MM.1S (cell line): Measurements from ENCODE around the gene UACA.

Experiments used
- DNase-seq: peaks from one replicate; pipeline ENCODE4 v3.0.0-alpha.2; 2015
- H2AFZ ChIP-seq: fragments of 300-600 bp; sonication (generic); 2 replicates; pipeline ENCODE4 v1.6.0; 2016; ENCODE audit warnings: antibody characterized with exemption, low read length
- H3F3A ChIP-seq: fragments of 300-600 bp; sonication (generic); 2 replicates; pipeline ENCODE4 v1.6.1; 2016; ENCODE audit warnings: mild to moderate bottlenecking, antibody characterized with exemption, low read length, moderate library complexity, mixed read lengths; ENCODE audit not compliant: insufficient read depth
- H3K27ac ChIP-seq: fragments of 300-600 bp; sonication (generic); 2 replicates; pipeline ENCODE4 v1.5.1; 2016; ENCODE audit warnings: mild to moderate bottlenecking, low read length
- H3K27me3 ChIP-seq: fragments of 300-600 bp; sonication (generic); replicated peaks from 2 replicates; pipeline ENCODE4 v1.6.0; 2016; ENCODE audit warnings: low read length; ENCODE audit not compliant: insufficient read depth
- H3K36me3 ChIP-seq: fragments of 300-600 bp; sonication (generic); replicated peaks from 2 replicates; pipeline ENCODE4 v1.6.1; 2016; ENCODE audit warnings: mild to moderate bottlenecking, low read length, mixed read lengths; ENCODE audit not compliant: insufficient read depth
- H3K4me1 ChIP-seq: fragments of 300-600 bp; sonication (generic); 2 replicates; pipeline ENCODE4 v1.6.1; 2016; ENCODE audit warnings: low read length, mixed read lengths
- H3K4me2 ChIP-seq: fragments of 300-600 bp; sonication (generic); 2 replicates; pipeline ENCODE4 v1.6.0; 2016; ENCODE audit warnings: low read depth, low read length
- H3K4me3 ChIP-seq: fragments of 300-600 bp; sonication (generic); 2 replicates; pipeline ENCODE4 v1.5.1; 2016; ENCODE audit warnings: low read length, mixed read lengths
- H3K79me2 ChIP-seq: fragments of 300-600 bp; sonication (generic); 2 replicates; pipeline ENCODE4 v1.6.1; 2016; ENCODE audit warnings: mixed run types, low read length, mixed read lengths
- H3K9ac ChIP-seq: fragments of 300-600 bp; sonication (generic); 2 replicates; pipeline ENCODE4 v1.6.1; 2016; ENCODE audit warnings: low read length, mixed read lengths
- H3K9me2 ChIP-seq: fragments of 300-600 bp; sonication (generic); replicated peaks from 2 replicates; pipeline ENCODE4 v1.6.1; 2016; ENCODE audit warnings: mild to moderate bottlenecking, low read length, mixed read lengths; ENCODE audit not compliant: insufficient read depth
- H3K9me3 ChIP-seq: fragments of 300-600 bp; sonication (generic); replicated peaks from 2 replicates; pipeline ENCODE4 v1.6.1; 2016; ENCODE audit warnings: mild to moderate bottlenecking, low read length, mixed read lengths; ENCODE audit not compliant: insufficient read depth
- H4K20me1 ChIP-seq: fragments of 300-600 bp; sonication (generic); 2 replicates; pipeline ENCODE4 v1.6.1; 2016; ENCODE audit warnings: mild to moderate bottlenecking, low read length, moderate library complexity, mixed read lengths; ENCODE audit not compliant: insufficient read depth
- CTCF ChIP-seq: fragments of 300-600 bp; sonication (generic); IDR thresholded peaks from 2 replicates; pipeline ENCODE4 v1.5.1; 2016; ENCODE audit warnings: antibody characterized with exemption, low read length, mixed read lengths
- EZH2 ChIP-seq: fragments of 300-600 bp; sonication (generic); optimal IDR thresholded peaks from 2 replicates; pipeline ENCODE3; 2017; ENCODE audit warnings: low read depth, mild to moderate bottlenecking, antibody characterized with exemption, low read length, mixed read lengths
- EZH2phosphoT487 ChIP-seq: fragments of 300-600 bp; sonication (generic); IDR thresholded peaks from 2 replicates; pipeline ENCODE4 v1.6.1; 2018; ENCODE audit warnings: antibody characterized with exemption, low read length

The UACA gene

DNA sequence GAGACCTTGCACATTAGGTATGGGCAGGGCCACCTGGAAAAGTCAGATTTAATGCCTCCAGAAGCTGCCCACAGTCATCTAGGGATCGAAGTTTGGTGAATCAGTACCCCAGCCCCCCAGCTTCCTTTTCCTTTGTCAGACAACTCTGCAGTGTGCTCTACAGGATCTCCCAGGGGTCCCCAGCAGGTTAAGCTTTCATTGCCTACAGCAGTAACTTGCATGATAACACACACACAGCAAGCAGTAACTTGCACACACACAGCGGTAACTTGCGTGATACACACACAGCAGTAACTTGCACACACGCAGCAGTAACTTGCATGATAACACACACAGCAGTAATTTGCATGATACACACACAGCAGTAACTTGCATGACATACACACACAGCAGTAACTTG is 131.3 kb downstream of the UACA start:
- Histone ChIP-seq H3K9me2 (no peaks in the 10 kb centered on the region), H3K4me3 (no peak overlapping the region), H3K4me2 (no peak overlapping the region), H3K4me1 (no peaks in the 10 kb centered on the region), H3K9me3 (no peaks in the 10 kb centered on the region), H3K9ac (no peak overlapping the region), H3K27ac (no peak overlapping the region), H3F3A (no peaks in the 10 kb centered on the region), H3K36me3 (no peaks in the 10 kb centered on the region), H4K20me1 (no peaks in the 10 kb centered on the region), H3K79me2 (no peaks in the 10 kb centered on the region), H2AFZ (no peak overlapping the region), H3K27me3 (no peaks in the 10 kb centered on the region)
- no peak for DNase-seq
- TF ChIP-seq EZH2phosphoT487 (no peak), EZH2 (no peak), CTCF (no peak)

GRCh38 chr15:70629735-70630273 is 133.6 kb downstream of the UACA start:
- H3K36me3 ChIP-seq: no peaks in the 10 kb centered on the region
- no peak overlapping the region for H3K27ac ChIP-seq
- no peak for DNase-seq
- no peaks in the 10 kb centered on the region for H3K9me3 ChIP-seq
- no peaks in the 10 kb centered on the region for H4K20me1 ChIP-seq
- 0 out of 2 replicates have a peak, but pooled peaks cover 3% of the 10 kb centered on the region for H3F3A ChIP-seq
- H3K4me1 ChIP-seq: 0 out of 2 replicates have a peak, but pooled peaks cover 5% of the 10 kb centered on the region
- TF ChIP-seq EZH2 (no peak), EZH2phosphoT487 (no peak), CTCF (no peak)
- no peaks in the 10 kb centered on the region for H3K27me3 ChIP-seq
- H3K4me2 ChIP-seq: no peak overlapping the region
- H2AFZ ChIP-seq: no peak overlapping the region
- no peak overlapping the region for H3K4me3 ChIP-seq
- no peak overlapping the region for H3K9ac ChIP-seq
- H3K9me2 ChIP-seq: no peaks in the 10 kb centered on the region
- H3K79me2 ChIP-seq: no peaks in the 10 kb centered on the region

- no peak overlapping the region for H3K9ac ChIP-seq
- H3K4me2 ChIP-seq: no peak overlapping the region
- no peaks in the 10 kb centered on the region for H3K9me2 ChIP-seq
- TF ChIP-seq EZH2phosphoT487 (no peak), CTCF (no peak), EZH2 (no peak)
- H3F3A ChIP-seq: 0 out of 2 replicates have a peak, but pooled peaks cover 3% of the 10 kb centered on the region
- H4K20me1 ChIP-seq: no peaks in the 10 kb centered on the region
- DNase-seq: no peak
- H3K4me1 ChIP-seq: 0 out of 2 replicates have a peak, but pooled peaks cover 5% of the 10 kb centered on the region
- no peak overlapping the region for H3K4me3 ChIP-seq
- H3K9me3 ChIP-seq: no peaks in the 10 kb centered on the region
- H3K36me3 ChIP-seq: no peaks in the 10 kb centered on the region
- H3K27ac ChIP-seq: no peak overlapping the region
- H3K27me3 ChIP-seq: no peaks in the 10 kb centered on the region
- no peaks in the 10 kb centered on the region for H3K79me2 ChIP-seq
- no peak overlapping the region for H2AFZ ChIP-seq
Observed at GRCh38 chr15:70628549-70628896, 134.8 kb downstream of the UACA start.
